CD14-positive monocyte (primary cell): Measurements from ENCODE around the gene HSPH1. TPM values are rescaled to one million over a fixed set of nuclear protein-coding genes. Genes with fewer than 3 reads are reported as not detected.

Source experiments
- DNase-seq, 3 donors: peaks; one replicate each; pipeline ENCODE4 v3.0.0-alpha.2; 2011 to 2022
- H2AFZ ChIP-seq: 2 replicates; pipeline ENCODE4 v1.6.0; 2012; ENCODE audit warnings: mild to moderate bottlenecking, low read depth, low read length, inconsistent platforms; ENCODE audit not compliant: insufficient read depth, poor library complexity, severe bottlenecking
- H3K27ac ChIP-seq, 2 donors: 1 replicate in 1 of 2; 2 replicates in 1 of 2; pipeline ENCODE4 v1.5.1; 2012 to 2013; ENCODE audit warnings: low read length in 2 of 2, control low read depth in 1 of 2, inconsistent platforms in 1 of 2, low read depth in 1 of 2, mild to moderate bottlenecking in 1 of 2
- H3K27me3 ChIP-seq, 2 donors: one replicate each; pipeline versions ENCODE4 v1.6.0 to v1.6.1; 2011 to 2013; ENCODE audit warnings: low read length in 2 of 2; ENCODE audit not compliant: control insufficient read depth in 2 of 2, insufficient read depth in 2 of 2
- H3K36me3 ChIP-seq, 2 donors: replicated peaks in 1 of 2; 1 replicate in 1 of 2; 2 replicates in 1 of 2; pipeline versions ENCODE4 v1.5.1 to v1.6.1; 2012 to 2013; ENCODE audit warnings: low read length in 2 of 2, control low read depth in 1 of 2, inconsistent platforms in 1 of 2, mild to moderate bottlenecking in 1 of 2; ENCODE audit not compliant: insufficient read depth in 2 of 2, control insufficient read depth in 1 of 2
- H3K4me1 ChIP-seq, 2 donors: 1 replicate in 1 of 2; 2 replicates in 1 of 2; pipeline versions ENCODE4 v1.5.1 to v1.6.1; 2012 to 2013; ENCODE audit warnings: low read length in 2 of 2, control low read depth in 1 of 2, inconsistent platforms in 1 of 2, mild to moderate bottlenecking in 1 of 2, moderate library complexity in 1 of 2; ENCODE audit not compliant: insufficient read depth in 2 of 2, control insufficient read depth in 1 of 2
- H3K4me2 ChIP-seq: replicated peaks from 2 replicates; pipeline ENCODE3; 2012; ENCODE audit warnings: low read length, moderate library complexity, mild to moderate bottlenecking; ENCODE audit not compliant: poor library complexity, severe bottlenecking; ENCODE audit errors: extremely low read depth
- H3K4me3 ChIP-seq, 3 experiments: fragments of 200-600 bp in 1 of 3; sonication (generic) in 1 of 3; replicated peaks in 1 of 3; 1 replicate in 2 of 3; 2 replicates in 1 of 3; pipeline ENCODE4 v1.5.1; 2011 to 2013; ENCODE audit warnings: low read length in 3 of 3, mild to moderate bottlenecking in 3 of 3, control low read depth in 2 of 3, low read depth in 2 of 3, inconsistent platforms in 1 of 3, moderate library complexity in 1 of 3
- H3K79me2 ChIP-seq: 2 replicates; pipeline ENCODE4 v1.6.0; 2012; ENCODE audit warnings: mild to moderate bottlenecking, control low read depth, inconsistent platforms, low read length, moderate library complexity; ENCODE audit not compliant: insufficient read depth
- H3K9ac ChIP-seq: 2 replicates; pipeline ENCODE4 v1.6.0; 2017; ENCODE audit warnings: low read length, mild to moderate bottlenecking; ENCODE audit not compliant: insufficient read depth, poor library complexity, severe bottlenecking
- H3K9me3 ChIP-seq, 2 donors: replicated peaks in 1 of 2; 1 replicate in 1 of 2; 2 replicates in 1 of 2; pipeline versions ENCODE4 v1.5.1 to v1.6.1; 2012 to 2013; ENCODE audit warnings: low read length in 2 of 2, control low read depth in 1 of 2; ENCODE audit not compliant: control insufficient read depth in 1 of 2, insufficient read depth in 1 of 2
- H4K20me1 ChIP-seq: 2 replicates; pipeline ENCODE4 v1.6.0; 2012; ENCODE audit warnings: mild to moderate bottlenecking, low read length, control low read depth, moderate library complexity; ENCODE audit not compliant: insufficient read depth
- H3K27ac Mint-ChIP-seq, 7 donors: one replicate each; pipeline ENCODE4 v1.8.0; 2020; ENCODE audit warnings: mild to moderate bottlenecking in 7 of 7, mixed read lengths in 7 of 7, moderate library complexity in 6 of 7, inconsistent platforms in 2 of 7
- H3K27me3 Mint-ChIP-seq, 3 donors: one replicate each; pipeline ENCODE4 v1.8.0; 2021 to 2022; ENCODE audit warnings: low read depth in 3 of 3, mild to moderate bottlenecking in 3 of 3, mixed read lengths in 3 of 3, moderate library complexity in 3 of 3, inconsistent platforms in 1 of 3
- H3K36me3 Mint-ChIP-seq, 2 donors: one replicate each; pipeline ENCODE4 v1.8.0; 2020; ENCODE audit warnings: mixed read lengths in 2 of 2, inconsistent platforms in 1 of 2, mild to moderate bottlenecking in 1 of 2
- H3K4me1 Mint-ChIP-seq: one replicate; pipeline ENCODE4 v1.8.0; 2020; ENCODE audit warnings: mild to moderate bottlenecking, mixed read lengths
- H3K4me3 Mint-ChIP-seq, 2 donors: one replicate each; pipeline ENCODE4 v1.8.0; 2020; ENCODE audit warnings: mild to moderate bottlenecking in 2 of 2, mixed read lengths in 2 of 2, moderate library complexity in 1 of 2
- H3K9me3 Mint-ChIP-seq, 7 donors: one replicate each; pipeline ENCODE4 v1.8.0; 2020 to 2022; ENCODE audit warnings: mixed read lengths in 7 of 7, mild to moderate bottlenecking in 6 of 7, moderate library complexity in 6 of 7, inconsistent platforms in 2 of 7
- WGBS: methylation state at CpG from one replicate; pipeline ENCODE4 v1.1.5; 2013; ENCODE audit warnings: missing lambda C conversion rate; ENCODE audit not compliant: insufficient coverage; 5-methylcytosine and 5-hydroxymethylcytosine counted together
- intact Hi-C, 2 donors: fragments of 100-400 bp; cut with micrococcal nuclease; formaldehyde crosslinking; loops; one replicate each; pipeline versions ENCODE4 v1.15.0 to v1.15.1; 2023
- polyA plus RNA-seq, 3 donors: library from polyadenylated mRNA; depleted of rRNA in 1 of 3; unstranded in 2 of 3; stranded (reverse) in 1 of 3; fragments of 300-500 nt in 2 of 3; fragments of >200 nt in 1 of 3; fragmentation: Illumina TruSeq in 2 of 3; gene quantifications; 1 replicate in 2 of 3; 2 replicates in 1 of 3; pipeline ENCODE4 v1.2.3, GENCODE V29; 2012 to 2021
- TF ChIP-seq, protein P1 (sequence below): fragments of 200-600 bp; IDR thresholded peaks from one replicate; pipeline ENCODE4 v1.8.0; 2022; ENCODE audit warnings: antibody characterized with exemption, mild to moderate bottlenecking

The HSPH1 gene
- polyA plus RNA-seq, 3 donors: 7.4 to 11.3 (median 9.1) TPM

DNA sequence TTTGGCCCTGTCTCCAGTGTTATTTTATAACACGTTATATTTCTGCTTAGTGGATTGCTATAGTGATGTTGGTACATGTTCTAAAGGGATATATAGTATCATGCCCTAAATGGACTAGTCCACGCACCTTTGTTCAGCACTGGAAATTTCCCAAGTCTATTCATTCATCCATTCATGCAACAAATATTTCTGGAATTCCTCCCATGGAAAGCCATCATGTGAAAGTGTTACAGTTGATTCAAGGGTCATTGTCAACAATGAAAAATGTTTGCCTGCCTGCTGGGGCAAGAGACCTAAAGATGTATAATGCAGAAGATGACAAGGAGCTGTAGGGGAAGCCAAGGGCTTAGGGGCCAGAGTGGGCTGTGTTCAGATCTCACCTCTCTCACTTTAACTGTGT, 10.8 kb upstream of the HSPH1 start:
- TF ChIP-seq, protein P1, sequence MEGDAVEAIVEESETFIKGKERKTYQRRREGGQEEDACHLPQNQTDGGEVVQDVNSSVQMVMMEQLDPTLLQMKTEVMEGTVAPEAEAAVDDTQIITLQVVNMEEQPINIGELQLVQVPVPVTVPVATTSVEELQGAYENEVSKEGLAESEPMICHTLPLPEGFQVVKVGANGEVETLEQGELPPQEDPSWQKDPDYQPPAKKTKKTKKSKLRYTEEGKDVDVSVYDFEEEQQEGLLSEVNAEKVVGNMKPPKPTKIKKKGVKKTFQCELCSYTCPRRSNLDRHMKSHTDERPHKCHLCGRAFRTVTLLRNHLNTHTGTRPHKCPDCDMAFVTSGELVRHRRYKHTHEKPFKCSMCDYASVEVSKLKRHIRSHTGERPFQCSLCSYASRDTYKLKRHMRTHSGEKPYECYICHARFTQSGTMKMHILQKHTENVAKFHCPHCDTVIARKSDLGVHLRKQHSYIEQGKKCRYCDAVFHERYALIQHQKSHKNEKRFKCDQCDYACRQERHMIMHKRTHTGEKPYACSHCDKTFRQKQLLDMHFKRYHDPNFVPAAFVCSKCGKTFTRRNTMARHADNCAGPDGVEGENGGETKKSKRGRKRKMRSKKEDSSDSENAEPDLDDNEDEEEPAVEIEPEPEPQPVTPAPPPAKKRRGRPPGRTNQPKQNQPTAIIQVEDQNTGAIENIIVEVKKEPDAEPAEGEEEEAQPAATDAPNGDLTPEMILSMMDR: no peak
- Mint-ChIP-seq H3K4me3 (no peak overlapping the region), H3K27ac (no peak overlapping the region), H3K36me3 (no peaks in the 10 kb centered on the region), H3K4me1 (no peaks in the 10 kb centered on the region), H3K9me3 (peaks cover under 1 to 5% (median 3%) of the 10 kb centered on the region in 7 donors), H3K27me3 (peaks cover 0 to 3% (median 1%) of the 10 kb centered on the region in 3 donors)
- Histone ChIP-seq H3K27ac (no peak overlapping the region), H3K4me2 (no peak overlapping the region), H3K36me3 (no peaks in the 10 kb centered on the region), H3K9ac (no peak overlapping the region), H3K27me3 (no peaks in the 10 kb centered on the region), H3K79me2 (no peaks in the 10 kb centered on the region), H3K4me3 (no peak overlapping the region), H3K9me3 (no peaks in the 10 kb centered on the region), H3K4me1 (no peaks in the 10 kb centered on the region), H2AFZ (no peak overlapping the region), H4K20me1 (no peaks in the 10 kb centered on the region)
- no CpG with 5 or more reads among the region's 2 CpGs for WGBS
- DNase-seq: no peak
- intact Hi-C loops: no loop called here

DNA sequence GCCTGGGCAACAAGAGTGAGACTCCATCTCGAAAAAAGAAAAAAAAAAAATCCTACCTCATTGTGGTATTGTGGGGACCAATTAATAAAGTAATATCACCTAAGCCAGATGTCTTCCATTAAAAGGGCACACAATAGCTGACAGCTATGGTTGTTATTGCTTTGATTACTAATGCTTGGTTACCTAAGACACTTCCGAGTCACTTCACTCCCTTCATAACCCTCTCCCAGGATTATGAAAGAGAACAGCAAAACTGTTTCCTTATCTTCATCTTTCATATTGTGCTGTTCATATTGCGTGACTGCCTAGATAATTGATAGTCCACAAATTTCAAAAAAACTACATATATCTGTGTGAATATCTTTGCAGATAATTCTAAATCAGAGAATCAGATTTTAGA, 10.3 kb upstream of the HSPH1 start:
- no peaks in the 10 kb centered on the region for H3K36me3 Mint-ChIP-seq
- no peak overlapping the region for H3K9ac ChIP-seq
- no peaks in the 10 kb centered on the region for H3K79me2 ChIP-seq
- H3K27me3 Mint-ChIP-seq: peaks cover 0 to 3% (median 0%) of the 10 kb centered on the region in 3 donors
- H3K9me3 Mint-ChIP-seq: peaks cover 0 to under 1% (median 0%) of the 10 kb centered on the region in 7 donors
- H3K9me3 ChIP-seq: no peaks in the 10 kb centered on the region
- H3K4me3 Mint-ChIP-seq: no peak overlapping the region
- H4K20me1 ChIP-seq: no peaks in the 10 kb centered on the region
- H2AFZ ChIP-seq: no peak overlapping the region
- H3K27ac ChIP-seq: no peak overlapping the region
- H3K4me2 ChIP-seq: no peak overlapping the region
- no peaks in the 10 kb centered on the region for H3K4me1 ChIP-seq
- H3K4me3 ChIP-seq: no peak overlapping the region
- H3K27me3 ChIP-seq: no peaks in the 10 kb centered on the region
- H3K27ac Mint-ChIP-seq: no peak overlapping the region
- H3K4me1 Mint-ChIP-seq: no peaks in the 10 kb centered on the region
- WGBS: no CpG with 5 or more reads among the region's 3 CpGs
- DNase-seq: no peak
- TF ChIP-seq, protein P1: no peak
- no peaks in the 10 kb centered on the region for H3K36me3 ChIP-seq
- intact Hi-C loops: no loop called here
